ENCODE measurements around the gene FCHSD2. TPM values are rescaled to one million over a fixed set of nuclear protein-coding genes. Genes with fewer than 3 reads are reported as not detected.

Gene FCHSD2
- total and polyA plus RNA-seq, 9 of the 15 experiments (the other 6 are each of a cell fraction or from before 2014, with no cell fraction given): 1.8 to 14.7 (median 6.4) TPM

DNA sequence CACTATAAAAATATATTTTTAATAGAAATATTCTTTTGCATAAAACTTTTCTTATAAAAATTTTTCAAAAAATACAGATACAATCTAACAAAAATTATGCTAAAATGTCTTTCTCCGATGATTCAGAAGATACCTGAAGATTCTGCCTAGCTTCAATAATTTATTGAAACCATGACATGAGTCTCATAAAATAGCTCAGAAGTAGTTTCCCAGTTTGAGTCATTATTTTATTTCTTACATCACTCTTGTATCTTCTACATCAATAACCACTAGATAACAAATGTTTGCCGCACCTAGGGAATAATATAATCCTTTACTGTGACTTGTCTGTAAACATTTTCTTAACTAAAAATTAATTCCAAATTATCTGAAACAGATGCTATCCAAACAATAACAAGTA is 158.6 kb downstream of the FCHSD2 start (continued):
- TF ChIP-seq NR4A1 (CRISPR knock-in tag; IDR thresholded peaks at IDR 0.05) (no peak), NR4A1 (tag; IDR thresholded peaks at IDR 0.05) (no peak), TAF15 (IDR thresholded peaks at IDR 0.05; ENCODE audit: low read depth, low read length) (no peak), TCF3 (CRISPR knock-in tag; IDR thresholded peaks at IDR 0.05) (no peak), PTBP1 (IDR thresholded peaks at IDR 0.05; ENCODE audit: low read depth, low read length) (no peak), ZNF354B (CRISPR knock-in tag; IDR thresholded peaks at IDR 0.05) (no peak), HMG20B (CRISPR knock-in tag; IDR thresholded peaks at IDR 0.05) (no peak), CBX8 (IDR thresholded peaks at IDR 0.05; ENCODE audit: borderline replicate concordance, extremely low read depth, low read depth, low read length, poor library complexity, severe bottlenecking) (no peak), ETV1 (tag; conservative IDR thresholded peaks at IDR 0.05; ENCODE audit: low read depth) (no peak)
- TF ChIP-seq, protein P1, sequence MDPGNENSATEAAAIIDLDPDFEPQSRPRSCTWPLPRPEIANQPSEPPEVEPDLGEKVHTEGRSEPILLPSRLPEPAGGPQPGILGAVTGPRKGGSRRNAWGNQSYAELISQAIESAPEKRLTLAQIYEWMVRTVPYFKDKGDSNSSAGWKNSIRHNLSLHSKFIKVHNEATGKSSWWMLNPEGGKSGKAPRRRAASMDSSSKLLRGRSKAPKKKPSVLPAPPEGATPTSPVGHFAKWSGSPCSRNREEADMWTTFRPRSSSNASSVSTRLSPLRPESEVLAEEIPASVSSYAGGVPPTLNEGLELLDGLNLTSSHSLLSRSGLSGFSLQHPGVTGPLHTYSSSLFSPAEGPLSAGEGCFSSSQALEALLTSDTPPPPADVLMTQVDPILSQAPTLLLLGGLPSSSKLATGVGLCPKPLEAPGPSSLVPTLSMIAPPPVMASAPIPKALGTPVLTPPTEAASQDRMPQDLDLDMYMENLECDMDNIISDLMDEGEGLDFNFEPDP (CRISPR knock-in tag; IDR thresholded peaks at IDR 0.05): no peak

Measured in K562 (cell line).